ES-I3 (cell line): ENCODE measurements around the gene KDM4C.
A peak's percentile ranks its signal among the peaks of the same experiment; 100 is the strongest.
"Not testable (repeated sequence)": the region's sequence is repeated elsewhere in the genome, so short reads cannot be mapped to it uniquely, and the experiment has no call there.

ENCODE experiments used
- H3K36me3 ChIP-seq: 2 replicates; pipeline ENCODE4 v1.6.1; 2013; ENCODE audit warnings: mild to moderate bottlenecking, low read length, control low read depth, moderate library complexity; ENCODE audit not compliant: insufficient read depth
- H3K4me1 ChIP-seq: 2 replicates; pipeline ENCODE4 v1.6.1; 2013; ENCODE audit warnings: mild to moderate bottlenecking, control low read depth, low read length; ENCODE audit not compliant: insufficient read depth
- H3K9ac ChIP-seq: 2 replicates; pipeline ENCODE4 v1.6.1; 2013; ENCODE audit warnings: low read depth, mild to moderate bottlenecking, low read length, moderate library complexity
- H3K9me3 ChIP-seq: 2 replicates; pipeline ENCODE4 v1.6.1; 2013; ENCODE audit warnings: mild to moderate bottlenecking, low read length, moderate library complexity; ENCODE audit not compliant: control insufficient read depth, insufficient read depth

KDM4C gene

DNA sequence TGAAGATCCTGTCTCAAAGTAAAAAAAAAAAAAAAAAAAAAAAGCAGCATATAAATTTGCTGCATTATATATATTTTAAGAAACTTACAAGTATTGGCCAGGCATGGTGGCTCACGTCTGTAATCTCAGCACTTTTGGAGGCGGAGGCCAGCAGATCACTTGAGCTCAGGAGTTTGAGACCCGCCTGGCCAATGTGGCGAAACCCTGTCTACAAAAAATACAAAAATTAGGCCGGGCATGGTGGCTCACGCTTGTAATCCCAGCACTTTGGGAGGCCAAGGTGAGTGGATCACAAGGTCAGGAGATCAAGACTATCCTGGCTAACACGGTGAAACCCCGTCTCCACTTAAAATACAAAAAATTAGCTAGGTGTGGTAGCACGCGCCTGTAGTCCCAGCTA lies 2.9 kb upstream of the KDM4C start:
- H3K9me3 ChIP-seq, H3K9ac ChIP-seq, H3K36me3 ChIP-seq, H3K4me1 ChIP-seq: not testable (repeated sequence)

DNA sequence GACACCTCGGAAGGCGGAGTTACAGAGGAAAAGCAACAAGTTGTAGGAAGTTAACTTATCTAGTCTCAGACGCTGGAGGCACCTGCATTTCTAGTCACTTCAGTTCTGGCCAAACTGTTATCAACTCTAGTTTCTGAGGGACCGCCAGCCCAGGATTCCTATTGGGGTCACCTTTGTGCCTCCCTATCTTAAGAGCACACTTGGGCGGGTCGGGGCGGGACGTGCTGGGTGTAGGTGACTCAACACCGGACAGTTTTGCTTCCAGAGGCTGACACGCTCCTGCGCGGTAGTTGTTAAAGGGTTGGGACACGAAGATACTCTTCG lies 679 bp upstream of the KDM4C start:
- Histone ChIP-seq H3K9me3 (no peaks in the 10 kb centered on the region), H3K9ac (peak overlapping the region; percentile 59), H3K4me1 (no peaks in the 10 kb centered on the region), H3K36me3 (no peaks in the 10 kb centered on the region)

DNA sequence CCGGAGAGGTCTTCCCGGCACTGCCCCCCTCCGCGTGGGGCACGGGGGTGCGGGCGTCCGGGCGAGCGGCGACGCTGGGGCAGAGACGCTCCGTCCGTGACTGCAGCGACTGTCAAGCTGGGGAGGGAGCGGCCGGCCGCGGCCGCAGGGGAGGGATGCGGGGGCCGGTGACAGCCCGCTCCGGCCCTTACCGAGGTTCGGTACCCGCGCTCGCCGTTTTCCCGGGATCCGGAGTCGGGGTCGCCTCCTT lies 400 bp downstream of the KDM4C start:
- H3K9me3 ChIP-seq = no peaks in the 10 kb centered on the region
- no peaks in the 10 kb centered on the region for H3K36me3 ChIP-seq
- H3K4me1 ChIP-seq = peaks cover 2% of the 10 kb centered on the region
- peak overlapping the region; percentile 59; the same call in 1 of the 2 replicates for H3K9ac ChIP-seq

DNA sequence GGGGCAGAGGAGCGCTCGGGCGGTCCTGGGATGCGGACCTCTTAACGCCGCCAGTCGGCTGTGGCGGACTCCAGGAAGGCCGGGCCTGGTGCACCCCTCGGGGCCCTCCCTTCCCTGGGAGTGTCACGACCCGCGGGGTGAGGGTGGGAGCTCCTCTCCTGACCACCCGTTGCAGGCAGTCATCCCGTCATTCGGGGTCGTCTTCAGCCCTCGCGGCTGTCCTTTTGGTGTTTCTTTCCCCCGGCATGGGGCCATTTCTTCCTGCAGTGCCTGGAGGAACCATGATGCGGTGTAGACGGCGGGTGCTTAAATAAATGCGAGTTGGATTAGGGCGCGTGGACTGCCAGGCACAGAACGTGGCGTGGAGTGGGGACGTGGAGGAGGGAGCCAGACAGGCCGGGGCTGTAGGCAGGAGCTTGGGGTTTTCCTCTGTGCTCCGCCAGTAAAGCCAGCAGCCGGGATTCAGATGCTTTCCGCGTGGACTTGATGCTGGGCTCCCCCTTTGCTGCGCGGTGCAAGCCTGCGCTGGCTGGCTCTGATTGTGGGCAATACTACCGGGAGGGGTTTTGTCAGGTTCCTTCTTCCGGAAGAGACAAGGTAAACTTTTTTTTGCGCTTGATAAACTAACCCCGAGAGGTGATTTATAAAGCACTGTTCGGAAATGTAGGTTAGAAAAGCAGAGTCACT lies 868 bp downstream of the KDM4C start:
- Histone ChIP-seq H3K36me3 (no peaks in the 10 kb centered on the region), H3K4me1 (peaks cover 7% of the 10 kb centered on the region), H3K9ac (peak overlapping the region; percentile 59), H3K9me3 (no peaks in the 10 kb centered on the region)

DNA sequence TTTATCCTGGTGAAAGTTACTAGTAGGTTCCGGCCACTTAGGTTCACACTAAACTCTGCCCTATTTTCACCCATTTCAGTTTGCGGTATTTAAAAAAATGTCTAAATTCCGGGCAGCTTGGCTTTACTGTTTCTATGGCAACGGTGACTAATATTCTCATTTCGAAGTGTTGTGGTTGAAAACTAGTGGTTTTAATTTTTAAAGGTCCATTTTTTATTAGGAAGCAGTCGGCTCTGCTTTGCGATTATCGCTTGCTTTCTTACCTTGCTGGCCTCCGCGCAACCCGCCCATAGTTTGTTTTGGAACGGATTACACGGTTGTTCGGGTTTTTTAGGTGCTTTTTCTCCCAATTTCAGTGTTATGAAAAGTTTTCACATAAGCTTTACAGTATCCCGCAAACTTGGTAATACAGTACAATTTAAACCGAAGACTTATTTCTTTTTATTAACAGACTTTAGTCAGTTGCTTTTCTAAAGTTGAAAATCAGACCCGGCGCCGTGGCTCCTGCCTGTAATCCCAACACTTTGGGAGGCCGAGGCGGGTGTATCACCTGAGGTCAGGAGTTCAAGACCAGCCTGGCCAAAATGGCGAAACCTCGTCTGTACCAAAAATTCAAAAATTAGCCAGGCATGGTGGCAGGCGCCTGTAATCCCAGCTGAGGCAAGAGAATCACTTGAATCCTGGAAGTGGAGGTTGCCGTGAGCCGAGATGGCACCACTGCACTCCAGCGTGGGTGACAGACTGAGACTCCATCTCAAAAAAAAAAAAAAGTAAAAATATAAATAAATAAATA lies 1.6 kb downstream of the KDM4C start:
- peaks cover 8% of the 10 kb centered on the region for H3K4me1 ChIP-seq

DNA sequence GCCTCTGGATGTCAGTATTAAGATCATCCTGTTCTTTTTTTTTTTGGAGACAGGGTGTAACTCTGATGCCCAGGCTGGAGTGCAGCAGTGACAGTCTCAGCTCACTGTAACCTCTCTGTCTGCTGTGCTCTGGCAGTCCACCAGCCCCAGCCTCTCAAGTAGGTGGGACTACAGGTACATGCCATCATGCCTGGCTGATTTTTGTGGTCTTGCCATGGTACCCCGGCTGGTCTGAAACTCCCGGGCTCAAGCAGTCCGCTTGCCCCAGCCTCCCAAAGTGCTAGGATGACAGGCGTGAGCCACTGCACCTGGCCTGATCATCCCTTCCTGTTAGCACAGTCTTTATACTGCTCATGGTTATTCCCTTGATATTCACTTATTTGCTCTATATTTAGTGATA lies 3.5 kb downstream of the KDM4C start:
- H3K9me3 ChIP-seq = no peaks in the 10 kb centered on the region
- H3K9ac ChIP-seq = no peak overlapping the region
- peaks cover 22% of the 10 kb centered on the region for H3K4me1 ChIP-seq
- no peaks in the 10 kb centered on the region for H3K36me3 ChIP-seq

More for the DNA sequence above, 1.6 kb downstream of the KDM4C start:
- Histone ChIP-seq H3K9ac (peak overlapping the region; percentile 59; the same call in 1 of the 2 replicates), H3K36me3 (no peaks in the 10 kb centered on the region), H3K9me3 (no peaks in the 10 kb centered on the region)

DNA sequence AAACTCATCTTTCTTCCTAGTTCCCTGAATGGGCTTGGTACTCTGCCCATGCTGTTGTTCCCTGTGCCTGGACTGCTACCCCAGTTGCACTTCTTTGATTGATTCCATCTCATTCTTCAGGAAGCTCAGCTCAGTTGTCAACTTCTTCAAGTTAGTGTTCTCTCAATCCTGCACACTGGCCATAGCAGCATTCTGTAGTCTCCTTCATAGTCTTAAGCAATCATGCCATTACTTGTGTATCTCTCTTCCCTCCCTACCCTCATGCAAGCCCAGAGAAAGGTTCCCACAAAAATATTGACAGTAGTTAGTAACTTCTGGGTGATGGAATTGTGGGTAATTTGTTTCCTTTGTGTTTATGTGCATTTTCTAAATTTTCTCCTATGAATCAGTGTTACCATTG lies 5.5 kb downstream of the KDM4C start:
- no peak overlapping the region for H3K9ac ChIP-seq
- peaks cover 34% of the 10 kb centered on the region for H3K4me1 ChIP-seq
- no peaks in the 10 kb centered on the region for H3K36me3 ChIP-seq
- no peaks in the 10 kb centered on the region for H3K9me3 ChIP-seq

DNA sequence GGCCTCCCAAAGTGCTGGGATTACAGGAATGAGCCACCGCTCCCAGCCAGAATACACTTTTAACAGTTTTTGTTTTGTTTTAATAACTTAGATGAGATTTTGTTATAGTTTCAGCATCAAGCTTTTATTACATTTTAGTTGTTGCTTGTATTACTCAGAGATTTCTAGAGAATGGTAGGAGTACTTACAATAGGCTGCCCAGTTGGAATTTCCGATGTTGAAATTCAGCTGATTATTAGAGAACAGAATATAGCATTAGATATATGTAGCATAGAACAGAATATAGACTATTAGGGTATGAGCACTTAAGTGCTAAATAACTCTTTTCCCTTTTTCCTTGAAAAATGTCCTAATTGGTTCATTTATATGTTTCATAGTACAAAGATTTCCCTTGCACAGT lies 6.2 kb downstream of the KDM4C start:
- Histone ChIP-seq H3K9me3 (no peaks in the 10 kb centered on the region), H3K4me1 (peaks cover 34% of the 10 kb centered on the region), H3K36me3 (no peaks in the 10 kb centered on the region), H3K9ac (no peak overlapping the region)

DNA sequence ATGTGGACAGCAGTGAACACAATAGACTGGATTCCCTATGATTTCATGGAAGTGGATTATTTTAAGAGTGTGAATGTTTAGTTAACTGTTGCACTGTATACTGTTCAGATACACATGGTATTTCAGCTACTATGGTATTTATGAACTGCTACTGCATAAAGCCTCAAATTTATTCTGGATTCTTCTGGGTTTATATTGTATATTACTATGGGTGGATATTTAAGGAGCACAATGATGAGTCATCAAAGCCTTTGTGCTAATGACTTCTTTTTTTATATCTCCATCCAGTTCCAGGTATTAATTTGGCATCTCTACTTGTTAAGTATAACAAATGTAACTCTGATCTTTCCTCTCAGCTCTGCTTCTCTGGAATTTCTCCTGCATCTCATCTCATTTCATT lies 6.8 kb downstream of the KDM4C start:
- H3K4me1 ChIP-seq = peaks cover 34% of the 10 kb centered on the region
- no peaks in the 10 kb centered on the region for H3K36me3 ChIP-seq
- no peaks in the 10 kb centered on the region for H3K9me3 ChIP-seq
- H3K9ac ChIP-seq = no peak overlapping the region

DNA sequence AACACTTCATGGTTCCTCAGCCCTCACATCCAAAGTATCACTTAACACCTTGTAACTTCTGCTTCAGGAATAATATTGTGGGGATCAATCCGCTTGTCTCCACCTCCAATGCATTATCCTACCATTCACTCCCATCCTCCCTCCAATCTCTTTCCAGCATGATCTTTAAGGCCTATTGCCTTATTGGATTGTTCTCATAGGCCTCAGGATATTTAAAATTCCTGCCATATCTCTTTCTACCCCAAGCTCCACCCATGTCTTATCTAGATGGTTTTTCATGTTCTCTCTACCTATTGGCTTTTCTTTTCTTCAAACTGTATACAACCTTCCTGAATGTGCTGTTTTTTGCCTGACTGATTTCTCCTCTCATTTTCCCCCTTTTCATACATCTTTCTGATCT lies 7.2 kb downstream of the KDM4C start:
- no peaks in the 10 kb centered on the region for H3K36me3 ChIP-seq

DNA sequence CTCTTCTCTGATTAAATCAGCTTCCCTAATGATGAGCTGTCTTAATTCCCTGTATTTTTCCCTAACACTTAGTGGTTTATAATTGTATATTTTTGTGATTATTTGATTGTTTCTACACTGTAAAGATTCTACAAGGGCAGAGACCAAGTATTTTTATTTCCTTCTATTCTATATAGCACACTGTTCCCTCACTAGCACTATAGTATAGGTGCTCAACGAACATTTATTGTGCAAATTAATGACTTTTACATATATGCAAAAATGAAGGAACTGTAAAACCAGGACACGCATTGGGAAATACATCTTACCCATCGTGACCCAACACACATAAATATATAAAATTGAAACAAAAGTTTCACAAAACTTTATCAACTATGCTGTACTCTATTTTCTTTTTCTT lies 7.6 kb downstream of the KDM4C start:
- Histone ChIP-seq H3K9ac (no peak overlapping the region), H3K4me1 (peaks cover 34% of the 10 kb centered on the region), H3K36me3 (no peaks in the 10 kb centered on the region), H3K9me3 (no peaks in the 10 kb centered on the region)

More for the DNA sequence above, 7.2 kb downstream of the KDM4C start:
- no peaks in the 10 kb centered on the region for H3K9me3 ChIP-seq
- H3K9ac ChIP-seq = no peak overlapping the region
- peaks cover 34% of the 10 kb centered on the region for H3K4me1 ChIP-seq

DNA sequence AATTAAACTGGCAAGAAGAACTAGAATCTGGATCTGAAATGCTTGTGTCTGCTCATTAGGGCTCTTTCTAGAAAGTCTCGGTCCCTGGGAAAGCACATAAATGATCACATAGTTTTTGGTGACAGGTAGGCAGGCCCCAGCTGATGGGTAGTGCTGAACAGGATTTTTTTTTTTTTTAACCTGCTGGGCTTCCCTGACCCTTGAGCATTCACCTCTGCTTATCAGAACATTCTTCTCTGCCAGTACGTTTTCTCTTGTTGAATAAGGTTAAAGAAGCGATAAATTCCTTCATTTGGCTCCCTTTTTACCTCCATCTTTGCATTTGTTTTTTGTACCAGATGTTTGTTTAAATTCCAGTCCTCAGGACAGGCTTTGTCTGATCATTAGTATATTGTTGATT lies 8.8 kb downstream of the KDM4C start:
- no peaks in the 10 kb centered on the region for H3K9me3 ChIP-seq
- H3K9ac ChIP-seq = no peak overlapping the region
- no peaks in the 10 kb centered on the region for H3K36me3 ChIP-seq
- peaks cover 34% of the 10 kb centered on the region for H3K4me1 ChIP-seq

DNA sequence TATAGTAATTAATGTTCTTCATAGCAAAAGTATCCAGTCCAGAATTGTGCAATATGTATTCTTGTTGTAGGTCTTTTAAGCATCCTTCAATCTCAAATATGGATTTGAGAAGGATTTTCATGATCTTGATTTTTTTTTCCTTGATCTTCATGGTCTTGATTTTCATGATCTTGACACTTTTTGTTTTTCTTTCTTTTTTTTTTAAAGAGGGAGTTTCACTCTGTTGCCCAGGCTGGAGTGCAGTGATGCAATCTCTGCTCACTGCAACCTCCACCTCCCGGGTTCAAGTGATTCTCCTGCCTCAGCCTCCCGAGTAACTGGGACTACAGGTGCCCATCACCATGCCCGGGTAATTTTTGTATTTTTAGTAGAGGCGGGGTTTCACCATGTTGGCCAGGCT lies 10.8 kb downstream of the KDM4C start:
- H3K9me3 ChIP-seq, H3K36me3 ChIP-seq, H3K9ac ChIP-seq: not testable (repeated sequence)
- H3K4me1 ChIP-seq = peaks cover 28% of the 10 kb centered on the region

DNA sequence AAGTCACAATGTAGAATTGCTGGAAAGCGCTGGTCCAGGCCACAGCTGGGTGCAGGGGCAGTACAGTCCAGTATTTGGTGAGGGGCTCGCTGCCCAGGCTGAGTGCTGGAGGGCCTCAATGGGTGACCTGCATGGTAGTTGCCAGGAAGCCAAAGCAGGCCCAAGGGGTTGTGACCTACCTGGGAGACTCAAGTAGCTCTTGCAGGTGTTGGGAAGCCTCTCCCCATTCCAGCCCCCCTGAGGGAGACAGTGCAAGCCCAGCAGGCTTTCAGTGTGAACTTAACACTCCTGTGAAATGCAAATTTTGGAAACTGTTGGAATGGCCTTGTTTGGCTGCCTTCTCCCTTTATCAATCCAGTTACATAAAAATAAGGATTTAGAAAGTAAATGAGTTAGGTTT lies 13.9 kb downstream of the KDM4C start:
- Histone ChIP-seq H3K9me3 (no peaks in the 10 kb centered on the region), H3K36me3 (no peaks in the 10 kb centered on the region), H3K4me1 (peaks cover 18% of the 10 kb centered on the region), H3K9ac (no peak overlapping the region)

DNA sequence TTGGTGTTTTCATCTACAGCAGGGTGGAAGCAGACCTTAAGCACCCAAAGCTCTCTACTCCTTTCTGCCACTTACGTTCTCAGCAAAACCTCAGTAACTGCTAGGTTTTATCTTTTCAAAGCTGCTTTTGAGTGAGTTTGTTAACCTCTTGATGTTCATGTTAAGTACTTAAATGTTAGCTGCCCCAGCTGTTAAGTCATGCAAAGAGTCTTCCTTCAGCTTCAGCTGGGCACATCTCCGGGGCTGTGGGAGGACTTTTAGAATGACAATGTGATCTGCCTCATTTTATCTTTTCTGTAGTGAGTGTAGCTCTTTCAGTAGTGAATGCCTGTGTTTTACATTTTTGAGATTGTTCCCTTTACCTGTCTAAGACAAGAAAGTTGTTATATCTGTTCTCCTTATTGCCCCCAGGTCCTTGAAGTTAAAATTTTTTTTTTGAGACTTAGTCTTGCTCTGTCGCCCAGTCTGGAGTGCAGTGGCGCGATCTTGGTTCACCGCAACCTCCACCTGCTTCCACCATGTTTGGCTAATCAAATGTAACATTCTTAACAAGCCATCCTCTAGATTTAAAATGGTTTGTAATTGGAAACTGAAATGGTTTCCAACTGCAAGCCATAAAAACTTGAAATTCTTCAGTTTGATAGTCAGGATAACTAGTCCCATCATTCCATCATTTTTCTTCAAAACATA lies 19.6 kb downstream of the KDM4C start:
- H3K4me1 ChIP-seq = peaks cover 28% of the 10 kb centered on the region
- no peaks in the 10 kb centered on the region for H3K36me3 ChIP-seq
- H3K9ac ChIP-seq = peak overlapping the region; percentile 24
- no peaks in the 10 kb centered on the region for H3K9me3 ChIP-seq
